Measurements from ENCODE around the gene ARVCF.

The ARVCF gene

DNA sequence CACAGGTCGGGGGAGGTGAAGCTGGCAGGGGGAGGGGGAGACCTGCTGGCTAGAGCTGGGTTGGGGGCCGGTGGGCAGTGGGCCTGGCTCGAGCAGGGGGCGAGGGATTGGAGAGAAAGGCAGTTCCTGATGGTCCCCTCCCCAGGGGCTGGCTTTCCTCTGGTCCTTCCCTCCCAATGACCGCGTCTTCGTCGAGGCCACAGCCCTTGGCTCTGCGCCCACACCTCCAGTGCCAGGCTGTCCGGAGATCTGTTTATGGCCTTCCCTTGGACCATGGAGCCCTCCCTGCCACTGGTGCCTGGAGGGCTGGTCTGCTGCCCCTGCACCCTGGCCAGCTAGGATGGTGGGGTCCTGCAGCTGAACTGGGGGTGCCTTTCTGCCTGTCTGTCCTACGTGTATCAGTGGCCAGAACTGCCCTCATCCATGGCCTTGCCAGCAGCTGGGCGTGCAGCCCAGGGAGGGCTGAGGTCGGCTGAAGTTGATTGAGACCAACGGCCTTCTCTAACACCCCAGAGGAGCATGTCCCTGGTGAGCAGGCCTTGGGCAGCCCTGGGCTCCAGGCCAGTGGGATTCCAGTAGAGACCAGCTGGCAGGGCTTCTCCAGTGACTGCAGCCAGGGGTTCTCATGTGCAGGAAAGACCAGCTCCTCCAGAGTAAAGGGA lies 16.6 kb upstream of the ARVCF start (continued):
- TF ChIP-seq ZNF362 (tag by site-specific recombination; IDR thresholded peaks at IDR 0.05) (no peak), ZNF776 (tag by site-specific recombination; IDR thresholded peaks at IDR 0.05; ENCODE audit: borderline replicate concordance) (no peak), BCL11B (tag by site-specific recombination; IDR thresholded peaks at IDR 0.05; ENCODE audit: low read depth) (no peak), ZBTB20 (tag by site-specific recombination; IDR thresholded peaks at IDR 0.05) (no peak), HOXA7 (CRISPR knock-in tag; IDR thresholded peaks at IDR 0.05; ENCODE audit: borderline replicate concordance) (no peak), SP3 (tag by site-specific recombination; IDR thresholded peaks at IDR 0.05) (no peak)

DNA sequence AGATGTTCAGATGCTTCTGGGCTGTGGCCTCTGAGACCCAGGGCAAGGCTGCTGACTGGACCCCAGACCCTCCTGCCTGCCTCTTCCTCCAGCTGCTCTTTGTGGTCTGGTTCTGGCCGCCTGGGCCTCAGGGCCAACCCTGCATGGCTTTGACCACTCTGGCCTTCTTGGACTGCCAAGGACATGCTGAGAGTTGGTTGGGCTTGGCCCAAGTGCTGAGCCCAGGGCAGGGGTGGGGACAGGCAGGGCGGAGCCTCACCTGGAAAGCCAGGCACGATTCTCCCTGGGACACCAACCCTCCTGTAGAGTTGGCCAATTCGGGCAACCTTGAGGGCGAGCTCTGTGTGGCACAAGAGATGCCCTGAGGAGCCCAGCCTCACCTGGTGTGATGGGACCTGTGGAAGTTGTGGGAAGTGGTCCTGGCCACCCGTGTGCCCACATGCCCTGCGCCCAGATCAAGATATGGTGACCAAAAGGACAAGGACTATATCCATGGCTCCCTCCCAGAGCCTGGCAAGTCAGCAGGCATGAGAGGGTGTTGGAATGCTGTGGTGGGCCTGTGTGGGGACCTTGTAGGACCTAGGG lies 15.9 kb upstream of the ARVCF start:
- H3K36me3 ChIP-seq (ENCODE audit: control insufficient read depth in 2 of 2, insufficient read depth in 1 of 2, low read length in 2 of 2): peaks cover 0 to 13% of the 10 kb centered on the region in 2 experiments; a peak in 1 of 3 replicates
- no peak overlapping the region for H3K27ac ChIP-seq (ENCODE audit: extremely low read depth, low read depth, low read length)
- no peaks in the 10 kb centered on the region for H3K9me3 ChIP-seq (ENCODE audit: control insufficient read depth, insufficient read depth, low read depth, low read length)
- ChIA-PET POLR2A (no interaction called here), CTCF (interaction anchor here (0.6 kb wide), 2 partner anchors 8 to 62 kb away, joined by 3 read pairs; no protein-coding TSS in a partner anchor)
- TF ChIP-seq, protein P1, sequence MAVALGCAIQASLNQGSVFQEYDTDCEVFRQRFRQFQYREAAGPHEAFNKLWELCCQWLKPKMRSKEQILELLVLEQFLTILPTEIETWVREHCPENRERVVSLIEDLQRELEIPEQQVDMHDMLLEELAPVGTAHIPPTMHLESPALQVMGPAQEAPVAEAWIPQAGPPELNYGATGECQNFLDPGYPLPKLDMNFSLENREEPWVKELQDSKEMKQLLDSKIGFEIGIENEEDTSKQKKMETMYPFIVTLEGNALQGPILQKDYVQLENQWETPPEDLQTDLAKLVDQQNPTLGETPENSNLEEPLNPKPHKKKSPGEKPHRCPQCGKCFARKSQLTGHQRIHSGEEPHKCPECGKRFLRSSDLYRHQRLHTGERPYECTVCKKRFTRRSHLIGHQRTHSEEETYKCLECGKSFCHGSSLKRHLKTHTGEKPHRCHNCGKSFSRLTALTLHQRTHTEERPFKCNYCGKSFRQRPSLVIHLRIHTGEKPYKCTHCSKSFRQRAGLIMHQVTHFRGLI (tag by site-specific recombination; IDR thresholded peaks at IDR 0.05): peak; percentile 63; the same call in 1 of the 2 replicates
- TF ChIP-seq ZNF530 (tag by site-specific recombination; IDR thresholded peaks at IDR 0.05; ENCODE audit: low read depth): no peak
- TF ChIP-seq ZBTB7A (tag by site-specific recombination; IDR thresholded peaks at IDR 0.05; ENCODE audit: low read depth): no peak
- TF ChIP-seq, protein P2, sequence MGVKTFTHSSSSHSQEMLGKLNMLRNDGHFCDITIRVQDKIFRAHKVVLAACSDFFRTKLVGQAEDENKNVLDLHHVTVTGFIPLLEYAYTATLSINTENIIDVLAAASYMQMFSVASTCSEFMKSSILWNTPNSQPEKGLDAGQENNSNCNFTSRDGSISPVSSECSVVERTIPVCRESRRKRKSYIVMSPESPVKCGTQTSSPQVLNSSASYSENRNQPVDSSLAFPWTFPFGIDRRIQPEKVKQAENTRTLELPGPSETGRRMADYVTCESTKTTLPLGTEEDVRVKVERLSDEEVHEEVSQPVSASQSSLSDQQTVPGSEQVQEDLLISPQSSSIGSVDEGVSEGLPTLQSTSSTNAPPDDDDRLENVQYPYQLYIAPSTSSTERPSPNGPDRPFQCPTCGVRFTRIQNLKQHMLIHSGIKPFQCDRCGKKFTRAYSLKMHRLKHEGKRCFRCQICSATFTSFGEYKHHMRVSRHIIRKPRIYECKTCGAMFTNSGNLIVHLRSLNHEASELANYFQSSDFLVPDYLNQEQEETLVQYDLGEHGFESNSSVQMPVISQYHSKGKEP (tag by site-specific recombination; IDR thresholded peaks at IDR 0.05): no peak
- H3K4me3 ChIP-seq (ENCODE audit: low read depth, low read length): no peak overlapping the region
- no peaks in the 10 kb centered on the region for H3K4me1 ChIP-seq (ENCODE audit: control insufficient read depth, insufficient read depth, low read length)

DNA sequence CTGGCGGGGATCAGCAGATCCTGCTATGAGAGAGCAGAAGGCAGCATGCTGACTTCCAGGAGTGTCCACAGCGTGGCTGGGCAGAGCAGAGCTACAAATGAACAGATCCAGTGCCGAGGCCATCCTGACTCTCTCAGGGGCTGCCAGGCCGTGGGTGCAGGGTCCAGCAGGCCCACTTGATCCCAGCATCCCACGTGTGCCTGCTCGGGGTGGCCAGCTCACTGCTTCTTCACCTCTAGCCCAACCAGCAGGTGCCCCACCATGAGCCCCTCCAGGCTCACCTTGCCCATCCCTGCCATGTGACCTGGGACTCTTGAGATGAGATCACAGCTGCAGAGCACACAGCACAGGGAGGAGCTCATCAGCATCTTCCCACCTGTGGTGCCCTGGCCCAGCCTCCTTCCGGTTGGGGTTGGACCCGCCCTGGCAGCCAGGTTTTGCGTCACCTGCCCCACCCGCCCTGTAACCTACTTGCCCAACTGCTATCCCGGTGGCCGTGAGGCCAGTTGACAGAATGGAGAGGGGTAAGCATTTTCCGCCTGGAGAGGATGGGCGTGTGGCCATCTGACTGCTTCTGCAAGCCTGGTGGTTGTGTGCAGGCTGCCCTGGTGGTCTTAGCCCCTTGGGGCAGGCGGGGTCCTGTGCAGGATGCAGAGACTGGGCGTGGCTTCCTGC lies 15.2 kb upstream of the ARVCF start:
- ChIA-PET POLR2A (no interaction called here), CTCF (no interaction called here)
- H3K27ac ChIP-seq (ENCODE audit: extremely low read depth, low read depth, low read length): no peak overlapping the region
- no peaks in the 10 kb centered on the region for H3K4me1 ChIP-seq (ENCODE audit: control insufficient read depth, insufficient read depth, low read length)
- no peak overlapping the region for H3K4me3 ChIP-seq (ENCODE audit: low read depth, low read length)
- H3K9me3 ChIP-seq (ENCODE audit: control insufficient read depth, insufficient read depth, low read depth, low read length): no peaks in the 10 kb centered on the region
- H3K36me3 ChIP-seq (ENCODE audit: control insufficient read depth in 2 of 2, insufficient read depth in 1 of 2, low read length in 2 of 2): peaks cover 0 to 7% of the 10 kb centered on the region in 2 experiments; a peak in 1 of 3 replicates
- TF ChIP-seq YY1 (tag by site-specific recombination; IDR thresholded peaks at IDR 0.05) (no peak), KLF1 (tag by site-specific recombination; IDR thresholded peaks at IDR 0.05) (peak; percentile 74), ZIC2 (tag by site-specific recombination; IDR thresholded peaks at IDR 0.05) (peak; percentile 26; the same call in 1 of the 2 replicates), KLF17 (tag by site-specific recombination; IDR thresholded peaks at IDR 0.05) (peak; percentile 59; the same call in 1 of the 2 replicates), ZFHX2 (tag by site-specific recombination; conservative IDR thresholded peaks at IDR 0.05) (no peak), ZNF148 (tag by site-specific recombination; IDR thresholded peaks at IDR 0.05; ENCODE audit: borderline replicate concordance) (no peak)
